Cardiac muscle cell (in vitro differentiated cells and primary cell): ENCODE results near the gene FGFBP3. TPM values are rescaled to one million over a fixed set of nuclear protein-coding genes. Genes with fewer than 3 reads are reported as not detected.

Experiments
- DNase-seq, 2 donors: peaks; one replicate each; pipeline versions ENCODE4 v3.0.0 to v3.0.0-alpha.2; 2010 to 2017; ENCODE audit warnings: low read depth in 1 of 2, low spot score in 1 of 2
- H3K27ac ChIP-seq: fragments of 200-600 bp; sonication (generic); 2 replicates; pipeline ENCODE4 v1.5.1; 2016
- H3K27me3 ChIP-seq: fragments of 200-600 bp; sonication (generic); 2 replicates; pipeline ENCODE4 v1.6.0; 2016; ENCODE audit warnings: control low read depth
- H3K36me3 ChIP-seq: fragments of 200-600 bp; sonication (generic); 2 replicates; pipeline ENCODE4 v1.5.1; 2016; ENCODE audit warnings: control low read depth
- H3K4me1 ChIP-seq: fragments of 200-600 bp; sonication (generic); 2 replicates; pipeline ENCODE4 v1.8.1; 2017; ENCODE audit warnings: low read depth, mild to moderate bottlenecking, mixed run types
- H3K4me3 ChIP-seq: fragments of 200-600 bp; sonication (generic); 2 replicates; pipeline ENCODE4 v1.5.1; 2016; ENCODE audit warnings: mild to moderate bottlenecking
- H3K9me3 ChIP-seq: fragments of 200-600 bp; sonication (generic); 2 replicates; pipeline ENCODE4 v1.5.1; 2017; ENCODE audit warnings: low read depth, mild to moderate bottlenecking, control low read depth
- polyA plus RNA-seq: library from polyadenylated mRNA; unstranded; fragments of >200 nt; fragmentation: Nextera tagmentation; extraction: Ambion mirVana; gene quantifications from 2 replicates; pipeline ENCODE4 v1.2.1, GENCODE V29; 2016
- total RNA-seq: library from RNA; depleted of rRNA; stranded (reverse); fragments of >200 nt; gene quantifications from 2 replicates; pipeline ENCODE4 v1.2.3, GENCODE V29; 2016
- TF ChIP-seq, protein P1 (sequence below): IDR thresholded peaks from 2 replicates; pipeline ENCODE4 v1.5.1; 2012; ENCODE audit warnings: low read depth, mild to moderate bottlenecking, low read length

The FGFBP3 gene
- total and polyA plus RNA-seq, 2 experiments from 2014 or later: 7.2 to 26.4 TPM

DNA sequence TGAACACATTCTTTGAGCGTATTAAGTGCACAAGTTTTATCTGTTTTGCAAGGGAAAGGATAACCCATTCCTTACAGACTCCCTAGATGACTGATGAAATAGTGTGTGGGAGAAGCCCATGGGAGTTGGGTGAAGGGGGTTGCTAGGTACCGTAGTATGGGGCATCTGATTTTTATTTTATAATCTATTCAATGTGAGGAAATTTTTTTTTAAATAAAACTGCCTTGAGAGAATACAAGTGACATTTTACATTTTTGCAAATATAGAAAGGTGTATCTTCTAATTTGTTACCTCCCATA lies 15.7 kb upstream of the FGFBP3 start:
- H3K27me3 ChIP-seq: no peaks in the 10 kb centered on the region
- no peaks in the 10 kb centered on the region for H3K9me3 ChIP-seq
- peak overlapping the region; percentile 57 for H3K4me3 ChIP-seq
- DNase-seq: peak in 1 of 2 donors; percentile 64
- H3K36me3 ChIP-seq: peaks cover 10% of the 10 kb centered on the region
- H3K27ac ChIP-seq: no peak overlapping the region
- H3K4me1 ChIP-seq: peaks cover 18% of the 10 kb centered on the region
- TF ChIP-seq, protein P1, sequence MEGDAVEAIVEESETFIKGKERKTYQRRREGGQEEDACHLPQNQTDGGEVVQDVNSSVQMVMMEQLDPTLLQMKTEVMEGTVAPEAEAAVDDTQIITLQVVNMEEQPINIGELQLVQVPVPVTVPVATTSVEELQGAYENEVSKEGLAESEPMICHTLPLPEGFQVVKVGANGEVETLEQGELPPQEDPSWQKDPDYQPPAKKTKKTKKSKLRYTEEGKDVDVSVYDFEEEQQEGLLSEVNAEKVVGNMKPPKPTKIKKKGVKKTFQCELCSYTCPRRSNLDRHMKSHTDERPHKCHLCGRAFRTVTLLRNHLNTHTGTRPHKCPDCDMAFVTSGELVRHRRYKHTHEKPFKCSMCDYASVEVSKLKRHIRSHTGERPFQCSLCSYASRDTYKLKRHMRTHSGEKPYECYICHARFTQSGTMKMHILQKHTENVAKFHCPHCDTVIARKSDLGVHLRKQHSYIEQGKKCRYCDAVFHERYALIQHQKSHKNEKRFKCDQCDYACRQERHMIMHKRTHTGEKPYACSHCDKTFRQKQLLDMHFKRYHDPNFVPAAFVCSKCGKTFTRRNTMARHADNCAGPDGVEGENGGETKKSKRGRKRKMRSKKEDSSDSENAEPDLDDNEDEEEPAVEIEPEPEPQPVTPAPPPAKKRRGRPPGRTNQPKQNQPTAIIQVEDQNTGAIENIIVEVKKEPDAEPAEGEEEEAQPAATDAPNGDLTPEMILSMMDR: no peak

DNA sequence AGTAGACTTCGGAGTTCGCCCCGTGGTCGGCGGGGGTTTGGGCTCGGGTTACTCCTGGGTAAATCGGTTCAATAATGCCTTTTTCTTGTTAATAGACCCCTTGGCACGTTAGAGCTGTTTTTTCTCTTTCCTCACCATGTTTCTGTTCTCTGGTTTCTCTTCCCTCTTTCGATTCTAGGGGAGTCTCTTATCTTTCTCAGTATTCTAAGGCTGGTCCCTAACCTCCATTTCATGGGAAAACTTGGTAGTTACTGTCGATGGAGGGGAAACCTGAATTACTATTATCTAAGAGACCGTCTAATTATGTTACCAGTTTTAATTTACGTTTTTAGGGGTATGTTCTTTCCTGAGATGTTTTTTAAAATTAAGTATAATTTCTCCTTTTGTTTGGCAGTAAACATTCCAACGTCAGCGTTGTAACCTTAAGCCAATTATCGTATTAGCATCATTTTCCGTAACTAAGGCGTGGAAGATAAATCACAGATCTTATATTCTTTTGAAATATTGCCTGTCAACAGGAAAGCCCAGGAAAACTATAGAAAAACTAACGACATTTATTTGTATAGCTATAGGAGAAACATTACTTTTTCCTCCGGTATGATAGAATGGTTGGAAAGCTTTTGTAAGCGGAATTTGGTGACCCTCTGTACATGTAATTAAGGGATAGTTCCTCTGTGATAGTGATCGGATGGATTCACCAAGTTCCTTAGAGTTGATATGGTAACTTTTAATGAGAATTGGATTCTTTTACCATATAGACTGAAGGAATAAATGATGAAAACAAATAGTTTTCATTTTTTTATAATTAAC lies 15.1 kb upstream of the FGFBP3 start:
- DNase-seq: no peak
- Histone ChIP-seq H3K9me3 (no peaks in the 10 kb centered on the region), H3K4me1 (peaks cover 18% of the 10 kb centered on the region), H3K27ac (peak overlapping the region; percentile 96), H3K4me3 (peak overlapping the region; percentile 57), H3K36me3 (peaks cover 10% of the 10 kb centered on the region), H3K27me3 (no peaks in the 10 kb centered on the region)
- TF ChIP-seq, protein P1: no peak

DNA sequence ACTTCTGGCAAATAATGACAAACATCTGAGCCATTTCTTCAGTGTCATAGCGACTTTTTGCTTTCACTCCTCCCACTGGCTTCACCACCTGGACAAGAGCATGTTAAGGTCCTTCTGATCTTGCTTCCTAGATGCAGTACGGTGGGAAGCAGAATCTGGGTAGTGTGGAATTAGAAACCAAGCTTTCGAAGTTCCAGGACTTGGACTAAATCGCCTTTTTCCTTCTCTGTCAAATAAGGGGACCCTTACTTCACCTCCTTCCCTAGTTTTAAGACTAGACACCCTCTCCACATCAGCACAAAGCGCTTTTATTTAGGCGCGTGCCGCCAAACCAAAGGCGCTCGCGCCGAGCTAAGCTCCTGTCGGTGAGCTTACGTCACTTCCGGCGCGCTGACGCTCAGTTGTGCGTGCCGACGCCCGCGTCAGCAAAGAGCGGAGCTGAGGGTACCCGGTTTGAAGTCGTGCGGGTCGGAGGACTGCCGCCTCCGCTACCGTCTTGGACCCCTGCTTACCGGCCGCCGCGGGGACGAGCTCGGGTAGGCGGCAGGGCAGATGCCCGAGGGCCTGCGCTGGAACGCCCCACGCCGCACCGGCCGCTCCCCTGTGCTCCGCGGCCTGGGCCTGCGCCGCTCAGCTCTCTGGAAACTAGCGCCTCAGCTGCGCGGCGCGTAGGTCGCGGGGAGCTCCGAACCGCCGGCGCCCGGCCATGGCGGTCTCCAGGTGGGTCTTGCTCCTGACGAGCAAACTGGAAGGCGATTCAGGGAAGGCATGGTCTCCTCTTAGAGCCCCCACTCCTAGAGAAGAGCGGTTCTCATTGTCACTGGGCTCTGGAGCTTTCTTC lies 14.3 kb upstream of the FGFBP3 start, which contains the start of gene BTAF1:
BTAF1 (plus strand) TSS at position 400 of the 841 bp plus-strand sequence; CDS start at position 707, 307 bp downstream.
- Histone ChIP-seq H3K27ac (peak within 1 kb of the TSS; percentile 96), H3K4me1 (peaks cover 18% of the 10 kb centered on the region), H3K4me3 (peak within 1 kb of the TSS; percentile 57), H3K27me3 (no peaks in the 10 kb centered on the region), H3K36me3 (peaks cover 10% of the 10 kb centered on the region), H3K9me3 (no peaks in the 10 kb centered on the region)
- peak; percentile 95 to 100 for DNase-seq
- TF ChIP-seq, protein P1: no peak

DNA sequence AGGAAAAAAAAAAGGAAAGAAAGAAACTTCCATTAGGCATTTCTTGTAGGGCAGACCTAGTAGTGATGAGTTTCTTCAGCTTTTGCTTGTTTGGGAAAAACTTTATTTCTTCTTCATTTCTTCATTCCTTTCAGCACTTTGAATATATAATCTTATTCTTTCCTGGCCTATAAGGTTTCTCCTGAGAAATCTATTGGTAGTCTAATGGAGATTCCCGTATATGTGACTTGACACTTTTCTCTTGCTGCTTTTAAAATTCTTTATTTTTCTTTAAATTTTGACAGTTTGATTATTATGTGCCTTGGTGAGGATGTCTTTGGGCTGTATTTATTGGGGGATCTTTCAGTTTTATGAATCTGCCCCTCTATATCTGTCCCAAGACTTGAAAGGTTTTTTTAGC lies 10.4 kb upstream of the FGFBP3 start:
- H3K27me3 ChIP-seq: peaks cover 2% of the 10 kb centered on the region
- no peaks in the 10 kb centered on the region for H3K36me3 ChIP-seq
- no peak overlapping the region for H3K27ac ChIP-seq
- H3K9me3 ChIP-seq: no peaks in the 10 kb centered on the region
- H3K4me1 ChIP-seq: peaks cover 7% of the 10 kb centered on the region
- no peak for DNase-seq
- TF ChIP-seq, protein P1: no peak
- no peak overlapping the region for H3K4me3 ChIP-seq

DNA sequence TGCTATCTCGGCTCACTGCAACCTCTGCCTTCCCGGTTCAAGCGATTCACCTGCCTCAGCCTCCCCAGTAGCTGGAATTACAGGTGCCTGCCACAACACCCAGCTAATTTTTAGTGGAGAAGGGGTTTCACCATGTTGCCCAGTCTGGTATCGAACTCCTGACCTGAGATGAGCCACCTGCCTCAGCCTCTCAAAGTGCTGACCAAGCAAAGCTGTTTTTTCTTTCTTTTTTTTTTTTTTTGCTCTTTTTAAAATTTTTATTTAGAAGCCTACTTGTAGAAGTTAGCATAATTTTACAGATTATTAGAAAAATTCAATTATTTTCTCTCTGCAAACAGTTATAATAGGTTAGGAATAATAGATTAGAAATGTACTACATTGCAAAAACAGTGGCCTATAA lies 1.2 kb upstream of the FGFBP3 start:
- Histone ChIP-seq H3K4me1 (peaks cover 12% of the 10 kb centered on the region), H3K27ac (no peak overlapping the region), H3K36me3 (no peaks in the 10 kb centered on the region), H3K4me3 (no peak overlapping the region), H3K9me3 (no peaks in the 10 kb centered on the region), H3K27me3 (peaks cover 10% of the 10 kb centered on the region)
- DNase-seq: no peak
- TF ChIP-seq, protein P1: no peak
